ENCODE data around the gene MORN3.
A peak's percentile ranks its signal among the peaks of the same experiment; 100 is the strongest.
"Not testable (repeated sequence)": the region's sequence is repeated elsewhere in the genome, so short reads cannot be mapped to it uniquely, and the experiment has no call there.

Gene MORN3

DNA sequence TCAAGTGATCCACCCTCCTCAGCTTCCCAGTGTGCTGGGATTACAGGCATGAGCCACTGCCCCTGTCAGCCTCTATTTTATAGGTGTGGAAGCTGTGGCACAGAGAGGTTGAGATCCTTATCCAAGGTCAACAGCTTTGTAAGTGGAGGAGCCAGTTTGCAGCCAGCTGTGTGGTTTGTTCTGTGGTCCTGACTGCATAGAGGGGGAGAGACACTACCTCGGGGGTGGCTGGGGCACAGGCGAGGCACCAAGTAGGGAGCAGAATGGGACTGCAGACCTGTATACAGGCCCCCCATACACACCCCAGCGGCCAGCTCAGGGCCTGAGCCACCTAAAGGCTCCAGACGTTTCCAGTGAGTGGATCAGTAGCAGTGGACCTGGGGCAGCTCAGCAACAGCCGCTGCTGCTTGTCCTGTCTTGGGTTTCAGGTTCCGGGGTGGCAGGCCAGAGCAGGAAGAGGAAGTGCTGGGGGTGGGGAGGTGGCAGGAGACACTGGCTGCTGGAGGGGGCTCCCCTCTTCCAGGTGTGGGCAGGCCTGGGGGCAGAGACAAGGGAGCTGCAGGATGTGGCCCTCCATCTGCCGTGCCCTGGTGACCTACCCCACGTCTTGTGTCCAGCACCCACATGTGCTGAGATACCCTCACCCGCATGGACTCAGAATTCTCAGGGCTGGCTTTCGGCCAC lies 32.1 kb downstream of the MORN3 start:
- Histone ChIP-seq H3K4me3 (ENCODE audit: low read depth, low read length) (no peak overlapping the region), H3K9ac (ENCODE audit: low read length) (no peak overlapping the region), H3K27ac (ENCODE audit: low read depth, low read length) (peak overlapping the region; percentile 40; the same call in 1 of the 2 replicates), H3K36me3 (ENCODE audit: control insufficient read depth, insufficient read depth, low read length) (peaks cover 27% of the 10 kb centered on the region), H3K4me1 (ENCODE audit: control insufficient read depth, insufficient read depth, low read length) (peaks cover 20% of the 10 kb centered on the region), H3K9me3 (ENCODE audit: control insufficient read depth, insufficient read depth, low read depth, low read length) (no peaks in the 10 kb centered on the region), H3K27me3 (ENCODE audit: control insufficient read depth, insufficient read depth, low read length) (no peaks in the 10 kb centered on the region)

DNA sequence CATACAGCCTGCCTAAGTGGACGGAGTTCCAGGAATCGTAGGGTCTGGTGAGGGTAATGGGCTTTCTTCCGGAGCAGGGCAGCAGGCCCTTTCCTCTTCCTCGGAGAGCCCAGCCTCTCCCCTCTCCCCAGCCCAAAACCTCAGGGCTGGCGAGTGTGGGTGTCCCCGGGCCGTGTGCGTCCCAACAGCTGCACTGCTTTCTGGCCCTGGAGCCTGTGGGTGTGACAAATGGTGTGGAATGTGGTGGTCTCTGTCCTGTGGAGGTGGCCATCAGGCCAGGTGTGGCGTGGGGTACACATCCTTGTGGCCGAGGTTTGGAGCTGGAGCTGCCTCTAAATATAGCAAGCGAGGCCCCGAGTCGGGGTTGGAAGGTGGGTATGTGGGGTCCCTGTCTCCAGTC lies 34.6 kb downstream of the MORN3 start:
- Histone ChIP-seq H3K9me3 (ENCODE audit: control insufficient read depth, insufficient read depth, low read depth, low read length) (no peaks in the 10 kb centered on the region), H3K9ac (ENCODE audit: low read length) (no peak overlapping the region), H3K27ac (ENCODE audit: low read depth, low read length) (no peak overlapping the region), H3K4me1 (ENCODE audit: control insufficient read depth, insufficient read depth, low read length) (peaks cover 39% of the 10 kb centered on the region), H3K4me3 (ENCODE audit: low read depth, low read length) (no peak overlapping the region), H3K27me3 (ENCODE audit: control insufficient read depth, insufficient read depth, low read length) (no peaks in the 10 kb centered on the region), H3K36me3 (ENCODE audit: control insufficient read depth, insufficient read depth, low read length) (peaks cover 26% of the 10 kb centered on the region)

DNA sequence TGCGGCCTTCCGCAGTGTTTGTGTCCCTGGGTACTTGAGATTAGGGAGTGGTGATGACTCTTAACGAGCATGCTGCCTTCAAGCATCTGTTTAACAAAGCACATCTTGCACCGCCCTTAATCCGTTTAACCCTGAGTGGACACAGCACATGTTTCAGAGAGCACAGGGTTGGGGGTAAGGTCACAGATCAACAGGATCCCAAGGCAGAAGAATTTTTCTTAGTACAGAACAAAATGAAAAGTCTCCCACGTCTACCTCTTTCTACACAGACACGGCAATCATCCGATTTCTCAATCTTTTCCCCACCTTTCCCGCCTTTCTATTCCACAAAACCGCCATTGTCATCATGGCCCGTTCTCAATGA lies 35.6 kb downstream of the MORN3 start:
- not testable (repeated sequence) for H3K9ac ChIP-seq (ENCODE audit: low read length); H3K27ac ChIP-seq (ENCODE audit: low read depth, low read length); H3K9me3 ChIP-seq (ENCODE audit: control insufficient read depth, insufficient read depth, low read depth, low read length); H3K27me3 ChIP-seq (ENCODE audit: control insufficient read depth, insufficient read depth, low read length); H3K4me3 ChIP-seq (ENCODE audit: low read depth, low read length)
- peaks cover 49% of the 10 kb centered on the region for H3K4me1 ChIP-seq (ENCODE audit: control insufficient read depth, insufficient read depth, low read length)
- peaks cover 26% of the 10 kb centered on the region for H3K36me3 ChIP-seq (ENCODE audit: control insufficient read depth, insufficient read depth, low read length)

DNA sequence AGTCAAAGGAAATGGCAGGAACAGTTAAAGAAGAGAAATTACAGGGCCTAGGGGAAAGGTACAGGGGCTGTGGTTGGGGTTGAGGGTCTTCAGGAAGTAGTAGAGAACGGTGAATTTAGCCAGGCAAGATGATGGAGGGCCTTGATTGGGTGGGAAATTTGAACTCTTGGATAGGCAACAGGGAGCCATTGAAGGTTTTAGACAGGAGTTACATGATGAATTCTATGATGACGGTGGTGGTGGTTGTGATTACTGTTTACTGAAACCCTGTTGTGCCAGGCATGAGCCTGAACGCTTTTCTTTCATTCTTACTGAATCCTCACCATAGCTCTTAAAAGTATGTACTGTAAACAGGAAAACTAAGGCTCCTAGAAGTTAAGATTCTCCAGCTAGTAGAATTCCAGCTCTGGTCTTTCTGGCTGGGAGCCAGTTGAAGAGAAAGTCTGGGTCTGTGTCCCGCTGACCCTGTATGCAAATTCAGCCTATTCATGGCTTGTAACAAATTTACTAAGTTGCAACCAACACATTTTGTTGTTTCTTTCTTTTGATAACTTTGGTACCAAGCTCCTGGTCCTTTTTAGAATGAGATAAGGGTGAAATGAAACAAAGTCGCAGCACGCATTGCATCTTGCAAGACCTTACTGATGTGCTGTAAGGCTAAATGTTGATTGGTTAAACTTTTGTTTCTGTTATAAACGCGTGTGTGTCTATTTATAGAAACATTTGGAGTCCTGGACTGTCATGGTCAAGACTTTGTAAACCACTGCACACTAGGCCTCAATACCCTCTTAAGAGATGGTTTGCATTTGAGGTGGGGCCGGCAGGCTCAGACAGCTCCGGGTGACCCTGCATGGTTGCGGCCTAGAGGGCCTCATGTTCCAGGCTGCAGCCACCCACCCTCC lies 37.1 kb downstream of the MORN3 start:
- no peaks in the 10 kb centered on the region for H3K27me3 ChIP-seq (ENCODE audit: control insufficient read depth, insufficient read depth, low read length)
- peak overlapping the region; percentile 2; the same call in 1 of the 2 replicates for H3K4me3 ChIP-seq (ENCODE audit: low read depth, low read length)
- peaks cover 60% of the 10 kb centered on the region for H3K4me1 ChIP-seq (ENCODE audit: control insufficient read depth, insufficient read depth, low read length)
- H3K27ac ChIP-seq (ENCODE audit: low read depth, low read length): peak overlapping the region; percentile 72
- peak overlapping the region; percentile 54 for H3K9ac ChIP-seq (ENCODE audit: low read length)
- peaks cover 21% of the 10 kb centered on the region; the same call in 1 of the 2 replicates for H3K36me3 ChIP-seq (ENCODE audit: control insufficient read depth, insufficient read depth, low read length)
- H3K9me3 ChIP-seq (ENCODE audit: control insufficient read depth, insufficient read depth, low read depth, low read length): no peaks in the 10 kb centered on the region

DNA sequence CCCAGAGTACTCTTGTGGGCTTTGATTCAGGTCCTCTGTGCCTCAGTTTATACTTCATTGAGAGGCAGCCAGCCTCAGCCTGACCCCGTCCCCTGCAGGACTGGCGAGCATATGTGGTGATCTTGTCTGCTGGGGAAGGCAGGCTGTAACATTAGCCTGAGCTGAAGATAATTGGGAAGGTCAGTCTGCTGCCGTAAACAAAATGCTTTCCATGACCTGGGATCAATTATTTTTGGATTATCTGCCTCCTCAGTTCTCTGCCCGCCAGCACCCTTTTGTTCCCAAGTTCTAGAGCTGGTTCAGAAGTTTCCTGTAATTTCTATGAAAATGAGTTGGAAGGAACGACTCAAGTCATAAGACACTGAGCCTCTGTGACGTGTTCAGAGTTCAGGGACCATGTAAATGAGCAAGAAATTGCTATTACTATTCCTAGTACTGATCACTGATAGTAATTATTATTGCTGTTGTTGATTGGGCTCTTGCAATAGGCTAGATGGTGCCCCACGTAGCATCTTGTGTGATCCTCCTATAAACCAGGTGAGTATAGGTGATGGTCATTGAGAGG lies 38.6 kb downstream of the MORN3 start:
- no peaks in the 10 kb centered on the region for H3K27me3 ChIP-seq (ENCODE audit: control insufficient read depth, insufficient read depth, low read length)
- no peak overlapping the region for H3K4me3 ChIP-seq (ENCODE audit: low read depth, low read length)
- H3K4me1 ChIP-seq (ENCODE audit: control insufficient read depth, insufficient read depth, low read length): peaks cover 55% of the 10 kb centered on the region
- no peak overlapping the region for H3K27ac ChIP-seq (ENCODE audit: low read depth, low read length)
- no peaks in the 10 kb centered on the region for H3K9me3 ChIP-seq (ENCODE audit: control insufficient read depth, insufficient read depth, low read depth, low read length)
- no peak overlapping the region for H3K9ac ChIP-seq (ENCODE audit: low read length)
- peaks cover 17% of the 10 kb centered on the region; the same call in 1 of the 2 replicates for H3K36me3 ChIP-seq (ENCODE audit: control insufficient read depth, insufficient read depth, low read length)

DNA sequence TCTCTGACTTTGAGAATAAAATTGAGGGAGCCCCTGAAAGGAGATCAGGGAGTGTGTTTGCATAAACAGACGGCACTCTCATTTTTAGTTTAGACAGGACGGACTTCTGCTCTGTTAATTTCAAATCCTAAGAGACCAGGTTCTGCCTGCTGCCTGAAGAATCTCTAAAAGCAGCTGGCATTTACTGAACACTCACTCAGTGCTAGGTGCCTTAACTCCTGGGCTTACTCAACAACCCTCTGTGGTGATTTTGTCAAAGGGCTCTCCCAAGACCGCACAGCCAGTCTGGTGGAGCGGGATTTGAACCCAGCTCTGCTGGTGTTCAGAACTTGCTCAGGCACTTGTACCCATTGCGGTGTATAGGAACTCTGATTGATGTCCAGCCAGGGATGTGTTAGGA lies 40.9 kb downstream of the MORN3 start:
- Histone ChIP-seq H3K4me3 (ENCODE audit: low read depth, low read length) (peak overlapping the region; percentile 74), H3K9me3 (ENCODE audit: control insufficient read depth, insufficient read depth, low read depth, low read length) (no peaks in the 10 kb centered on the region), H3K4me1 (ENCODE audit: control insufficient read depth, insufficient read depth, low read length) (peaks cover 56% of the 10 kb centered on the region), H3K27me3 (ENCODE audit: control insufficient read depth, insufficient read depth, low read length) (no peaks in the 10 kb centered on the region), H3K9ac (ENCODE audit: low read length) (peak overlapping the region; percentile 90), H3K36me3 (ENCODE audit: control insufficient read depth, insufficient read depth, low read length) (peaks cover 16% of the 10 kb centered on the region; the same call in 1 of the 2 replicates), H3K27ac (ENCODE audit: low read depth, low read length) (no peak overlapping the region; the same call in 1 of the 2 replicates)

DNA sequence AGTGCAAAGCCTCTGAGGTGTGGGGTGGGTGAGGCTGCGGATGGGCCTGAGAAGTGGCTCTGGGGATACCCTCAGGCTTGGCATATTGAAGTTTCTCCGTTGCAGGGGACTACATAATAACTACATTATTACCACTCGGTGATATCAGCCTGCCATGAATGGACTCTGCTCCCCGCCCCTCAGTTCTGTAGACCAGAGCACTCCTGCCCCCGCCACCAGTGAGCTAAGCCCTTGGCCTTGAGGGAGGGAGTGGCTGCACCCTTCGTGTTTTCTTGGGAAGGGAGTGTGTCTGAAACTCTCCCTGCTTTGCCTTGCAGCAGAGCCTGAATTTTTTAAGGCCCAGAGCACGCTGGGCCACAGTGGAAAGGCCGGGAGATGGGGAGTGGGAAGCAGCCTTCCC lies 41.4 kb downstream of the MORN3 start:
- peaks cover 53% of the 10 kb centered on the region for H3K4me1 ChIP-seq (ENCODE audit: control insufficient read depth, insufficient read depth, low read length)
- H3K9ac ChIP-seq (ENCODE audit: low read length): peak overlapping the region; percentile 90
- no peaks in the 10 kb centered on the region for H3K9me3 ChIP-seq (ENCODE audit: control insufficient read depth, insufficient read depth, low read depth, low read length)
- peaks cover 16% of the 10 kb centered on the region; the same call in 1 of the 2 replicates for H3K36me3 ChIP-seq (ENCODE audit: control insufficient read depth, insufficient read depth, low read length)
- no peaks in the 10 kb centered on the region for H3K27me3 ChIP-seq (ENCODE audit: control insufficient read depth, insufficient read depth, low read length)
- H3K4me3 ChIP-seq (ENCODE audit: low read depth, low read length): peak overlapping the region; percentile 74
- H3K27ac ChIP-seq (ENCODE audit: low read depth, low read length): peak overlapping the region; percentile 76; the same call in 1 of the 2 replicates

DNA sequence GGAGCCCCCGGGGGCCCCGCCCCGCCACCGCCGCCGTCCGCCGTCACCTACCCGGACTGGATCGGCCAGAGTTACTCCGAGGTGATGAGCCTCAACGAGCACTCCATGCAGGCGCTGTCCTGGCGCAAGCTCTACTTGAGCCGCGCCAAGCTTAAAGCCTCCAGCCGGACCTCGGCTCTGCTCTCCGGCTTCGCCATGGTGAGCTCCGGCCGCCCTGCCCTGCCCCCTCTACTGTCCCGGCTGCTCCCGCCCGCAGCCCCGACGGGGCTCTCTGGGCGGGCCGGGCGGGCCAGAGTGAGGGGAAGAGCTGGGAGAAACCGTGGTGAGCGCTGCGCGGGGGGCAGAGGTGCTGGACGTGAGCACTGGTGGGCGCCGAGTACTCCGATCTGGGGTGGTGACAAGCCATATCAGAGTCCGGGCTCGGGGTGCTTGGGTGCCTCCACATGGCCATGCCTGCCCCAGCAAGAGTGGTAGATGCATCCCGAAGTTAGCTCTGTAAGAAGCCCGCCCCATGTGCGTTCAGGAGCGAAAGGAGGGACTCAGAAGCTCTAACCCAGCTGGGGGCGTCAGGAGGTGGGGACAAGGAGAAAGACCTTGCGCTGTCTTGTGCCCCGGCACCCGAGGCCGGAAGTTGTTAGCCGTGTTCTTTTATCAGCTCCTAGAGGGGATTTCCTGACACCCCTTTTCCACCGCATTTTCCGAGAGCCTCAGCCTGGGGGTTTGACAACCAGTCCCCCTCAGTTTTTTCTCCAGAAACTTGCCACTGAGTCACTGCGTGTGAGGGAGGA lies 42.4 kb downstream of the MORN3 start:
- Histone ChIP-seq H3K36me3 (ENCODE audit: control insufficient read depth, insufficient read depth, low read length) (peaks cover 14% of the 10 kb centered on the region; the same call in 1 of the 2 replicates), H3K27ac (ENCODE audit: low read depth, low read length) (peak overlapping the region; percentile 76; the same call in 1 of the 2 replicates), H3K27me3 (ENCODE audit: control insufficient read depth, insufficient read depth, low read length) (no peaks in the 10 kb centered on the region), H3K9me3 (ENCODE audit: control insufficient read depth, insufficient read depth, low read depth, low read length) (no peaks in the 10 kb centered on the region), H3K9ac (ENCODE audit: low read length) (peak overlapping the region; percentile 90), H3K4me1 (ENCODE audit: control insufficient read depth, insufficient read depth, low read length) (peaks cover 43% of the 10 kb centered on the region), H3K4me3 (ENCODE audit: low read depth, low read length) (peak overlapping the region; percentile 74)

DNA sequence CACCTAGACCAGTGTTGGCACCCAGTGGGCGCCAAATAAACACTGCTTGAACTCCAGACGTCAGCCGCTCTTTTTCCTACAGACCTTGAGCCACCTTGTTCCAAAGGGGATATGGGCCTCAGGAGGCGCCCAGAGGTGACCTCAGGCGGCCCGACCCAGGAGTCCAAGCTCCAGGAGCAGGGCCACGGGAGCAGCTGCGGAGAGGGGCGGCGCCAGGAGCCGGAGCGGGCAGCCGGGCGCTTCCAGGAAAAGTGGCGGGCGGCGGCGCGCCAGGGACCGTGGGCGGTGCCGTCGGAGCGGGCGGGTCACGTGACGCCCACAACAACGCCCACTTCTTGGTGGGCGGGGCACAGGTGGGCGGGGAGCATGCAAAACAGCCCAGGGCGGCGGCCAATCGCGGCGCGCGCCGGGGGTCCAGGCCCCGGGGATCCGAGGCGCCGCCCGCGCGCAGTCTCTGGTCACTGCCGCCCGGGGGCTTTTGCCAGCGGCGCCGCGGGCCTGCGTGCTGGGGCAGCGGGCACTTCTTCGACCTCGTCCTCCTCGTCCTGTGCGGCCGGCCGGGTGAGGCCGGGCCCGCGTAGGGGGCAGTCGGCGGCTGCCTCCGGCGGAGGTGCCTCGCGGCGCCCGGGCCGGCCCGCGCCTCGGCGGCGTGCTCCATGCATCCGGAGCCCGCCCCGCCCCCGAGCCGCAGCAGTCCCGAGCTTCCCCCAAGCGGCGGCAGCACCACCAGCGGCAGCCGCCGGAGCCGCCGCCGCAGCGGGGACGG lies 43.2 kb downstream of the MORN3 start, which contains the start of gene ORAI1:
Gene ORAI1 (plus strand): TSS at position 444 of the 766 bp plus-strand sequence.
- Histone ChIP-seq H3K27me3 (ENCODE audit: control insufficient read depth, insufficient read depth, low read length) (no peaks in the 10 kb centered on the region), H3K27ac (ENCODE audit: low read depth, low read length) (peak within 1 kb of the TSS; percentile 76; the same call in 1 of the 2 replicates), H3K4me1 (ENCODE audit: control insufficient read depth, insufficient read depth, low read length) (peaks cover 39% of the 10 kb centered on the region)

More for the DNA sequence above, 43.2 kb downstream of the MORN3 start, which contains the start of gene ORAI1:
- Histone ChIP-seq H3K36me3 (ENCODE audit: control insufficient read depth, insufficient read depth, low read length) (peaks cover 10% of the 10 kb centered on the region; the same call in 1 of the 2 replicates), H3K9ac (ENCODE audit: low read length) (peak within 1 kb of the TSS; percentile 90), H3K4me3 (ENCODE audit: low read depth, low read length) (peak within 1 kb of the TSS; percentile 74), H3K9me3 (ENCODE audit: control insufficient read depth, insufficient read depth, low read depth, low read length) (no peaks in the 10 kb centered on the region)

Data from HUES6 (cell line).